ENCODE data around the gene EIF3B. TPM values are rescaled to one million over a fixed set of nuclear protein-coding genes. Genes with fewer than 3 reads are reported as not detected.
A peak's percentile ranks its signal among the peaks of the same experiment; 100 is the strongest.

Gene EIF3B
- total RNA-seq, 2 experiments from 2014 or later, result 181 to 225 TPM

GRCh38 chr7:2325162-2325561 lies 29.5 kb upstream of the EIF3B start:
- no peaks in the 10 kb centered on the region for H3K9me3 ChIP-seq (ENCODE audit: low read length)
- H2AFZ ChIP-seq (ENCODE audit: low read length), result no peak overlapping the region
- H3K4me1 ChIP-seq (ENCODE audit: insufficient read depth, low read length, poor library complexity, severe bottlenecking), result no peaks in the 10 kb centered on the region
- H3K4me3 ChIP-seq (ENCODE audit: low read depth, low read length, poor library complexity, severe bottlenecking), result no peak overlapping the region
- DNase-seq (ENCODE audit: low spot score), result no peak
- H3K27ac ChIP-seq (ENCODE audit: low read depth, low read length, poor library complexity, severe bottlenecking), result no peak overlapping the region
- intact Hi-C loops (cut with micrococcal nuclease; ENCODE audit: unreplicated experiment), result no loop called here
- no peaks in the 10 kb centered on the region for H3K79me2 ChIP-seq (ENCODE audit: insufficient read depth, low read depth, low read length)
- no peaks in the 10 kb centered on the region for H4K20me1 ChIP-seq (ENCODE audit: insufficient read depth, low read length)
- H3K9me2 ChIP-seq (ENCODE audit: insufficient read depth, low read length), result no peaks in the 10 kb centered on the region
- no peak for TF ChIP-seq EZH2phosphoT487 (IDR thresholded peaks at IDR 0.05; ENCODE audit: borderline replicate concordance, low read depth, low read length)
- no peak for TF ChIP-seq CTCF (conservative IDR thresholded peaks at IDR 0.05; ENCODE audit: low read length)
- ChIA-PET CTCF (ENCODE audit: unreplicated experiment) (no interaction called here), POLR2A (interaction anchor here (1.2 kb wide), 1 partner anchor 12 kb away, joined by 3 read pairs; no protein-coding TSS in a partner anchor)
- no TSS peak for BruUV-seq (replicated peaks)
- no peak overlapping the region for H3K4me2 ChIP-seq (ENCODE audit: low read length)
- H3K36me3 ChIP-seq (ENCODE audit: insufficient read depth, low read length), result no peaks in the 10 kb centered on the region

- no peak overlapping the region for H2AFZ ChIP-seq (ENCODE audit: low read length)
- no peaks in the 10 kb centered on the region for H4K20me1 ChIP-seq (ENCODE audit: insufficient read depth, low read length)
- H3K27ac ChIP-seq (ENCODE audit: low read depth, low read length, poor library complexity, severe bottlenecking), result no peak overlapping the region
- TF ChIP-seq CTCF (conservative IDR thresholded peaks at IDR 0.05; ENCODE audit: low read length) (no peak), EZH2phosphoT487 (IDR thresholded peaks at IDR 0.05; ENCODE audit: borderline replicate concordance, low read depth, low read length) (no peak)
- intact Hi-C loops (cut with micrococcal nuclease; ENCODE audit: unreplicated experiment), result no loop called here
- BruUV-seq (replicated peaks), result TSS peak; percentile 64
- H3K79me2 ChIP-seq (ENCODE audit: insufficient read depth, low read depth, low read length), result no peaks in the 10 kb centered on the region
- ChIA-PET CTCF (ENCODE audit: unreplicated experiment) (no interaction called here), POLR2A (interaction anchor here (0.6 kb wide), 1 partner anchor 12 kb away, joined by 4 read pairs; no protein-coding TSS in a partner anchor)
- no peaks in the 10 kb centered on the region for H3K36me3 ChIP-seq (ENCODE audit: insufficient read depth, low read length)
- DNase-seq (ENCODE audit: low spot score), result no peak
- no peaks in the 10 kb centered on the region for H3K9me2 ChIP-seq (ENCODE audit: insufficient read depth, low read length)
- no peak overlapping the region for H3K4me2 ChIP-seq (ENCODE audit: low read length)
- H3K4me3 ChIP-seq (ENCODE audit: low read depth, low read length, poor library complexity, severe bottlenecking), result no peak overlapping the region
- no peaks in the 10 kb centered on the region for H3K4me1 ChIP-seq (ENCODE audit: insufficient read depth, low read length, poor library complexity, severe bottlenecking)
- H3K9me3 ChIP-seq (ENCODE audit: low read length), result no peaks in the 10 kb centered on the region
Measured at GRCh38 chr7:2326951-2327350, 27.7 kb upstream of the EIF3B start.

GRCh38 chr7:2330493-2330892 lies 24.1 kb upstream of the EIF3B start:
- POLR2A ChIA-PET, result no interaction called here
- CTCF ChIA-PET (ENCODE audit: unreplicated experiment), result no interaction called here

More at GRCh38 chr7:2330493-2330892, 24.1 kb upstream of the EIF3B start:
- TF ChIP-seq CTCF (conservative IDR thresholded peaks at IDR 0.05; ENCODE audit: low read length) (no peak), EZH2phosphoT487 (IDR thresholded peaks at IDR 0.05; ENCODE audit: borderline replicate concordance, low read depth, low read length) (no peak)
- no peaks in the 10 kb centered on the region; the same call in 1 of the 2 replicates for H3K36me3 ChIP-seq (ENCODE audit: insufficient read depth, low read length)
- no peak overlapping the region for H3K27ac ChIP-seq (ENCODE audit: low read depth, low read length, poor library complexity, severe bottlenecking)
- H3K9me3 ChIP-seq (ENCODE audit: low read length), result no peaks in the 10 kb centered on the region
- BruUV-seq (replicated peaks), result no TSS peak
- no peak overlapping the region for H3K4me3 ChIP-seq (ENCODE audit: low read depth, low read length, poor library complexity, severe bottlenecking)
- no peaks in the 10 kb centered on the region for H3K79me2 ChIP-seq (ENCODE audit: insufficient read depth, low read depth, low read length)
- no peak for DNase-seq (ENCODE audit: low spot score)
- H3K4me1 ChIP-seq (ENCODE audit: insufficient read depth, low read length, poor library complexity, severe bottlenecking), result no peaks in the 10 kb centered on the region
- H3K4me2 ChIP-seq (ENCODE audit: low read length), result no peak overlapping the region
- H4K20me1 ChIP-seq (ENCODE audit: insufficient read depth, low read length), result no peaks in the 10 kb centered on the region
- intact Hi-C loops (cut with micrococcal nuclease; ENCODE audit: unreplicated experiment), result no loop called here
- H3K9me2 ChIP-seq (ENCODE audit: insufficient read depth, low read length), result no peaks in the 10 kb centered on the region
- H2AFZ ChIP-seq (ENCODE audit: low read length), result no peak overlapping the region

Data from OCI-LY7 (cell line).